ENCODE results near the gene PLCB2. TPM values are rescaled to one million over a fixed set of nuclear protein-coding genes. Genes with fewer than 3 reads are reported as not detected.

The PLCB2 gene
- total RNA-seq, 1 experiment from 2014 or later: 1.7 TPM

- ATAC-seq (peak; percentile 44), DNase-seq (ENCODE audit: low read depth, low spot score) (no peak)
- H3K36me3 ChIP-seq (ENCODE audit: control insufficient read depth, insufficient read depth, low read length): no peaks in the 10 kb centered on the region
- BruUV-seq (replicated peaks): no TSS peak
- no peaks in the 10 kb centered on the region for H3K27me3 ChIP-seq (ENCODE audit: control insufficient read depth, insufficient read depth, low read length)
- TF ChIP-seq TCF7L2 (IDR thresholded peaks at IDR 0.05; ENCODE audit: low read depth, low read length) (no peak), POLR2AphosphoS5 (IDR thresholded peaks at IDR 0.05; ENCODE audit: low read depth, low read length) (peak; percentile 11; the same call in 1 of the 2 replicates), SIN3A (IDR thresholded peaks at IDR 0.05; ENCODE audit: borderline replicate concordance, insufficient read depth, low read depth, low read length) (no peak)
- TF ChIP-seq, protein P1, sequence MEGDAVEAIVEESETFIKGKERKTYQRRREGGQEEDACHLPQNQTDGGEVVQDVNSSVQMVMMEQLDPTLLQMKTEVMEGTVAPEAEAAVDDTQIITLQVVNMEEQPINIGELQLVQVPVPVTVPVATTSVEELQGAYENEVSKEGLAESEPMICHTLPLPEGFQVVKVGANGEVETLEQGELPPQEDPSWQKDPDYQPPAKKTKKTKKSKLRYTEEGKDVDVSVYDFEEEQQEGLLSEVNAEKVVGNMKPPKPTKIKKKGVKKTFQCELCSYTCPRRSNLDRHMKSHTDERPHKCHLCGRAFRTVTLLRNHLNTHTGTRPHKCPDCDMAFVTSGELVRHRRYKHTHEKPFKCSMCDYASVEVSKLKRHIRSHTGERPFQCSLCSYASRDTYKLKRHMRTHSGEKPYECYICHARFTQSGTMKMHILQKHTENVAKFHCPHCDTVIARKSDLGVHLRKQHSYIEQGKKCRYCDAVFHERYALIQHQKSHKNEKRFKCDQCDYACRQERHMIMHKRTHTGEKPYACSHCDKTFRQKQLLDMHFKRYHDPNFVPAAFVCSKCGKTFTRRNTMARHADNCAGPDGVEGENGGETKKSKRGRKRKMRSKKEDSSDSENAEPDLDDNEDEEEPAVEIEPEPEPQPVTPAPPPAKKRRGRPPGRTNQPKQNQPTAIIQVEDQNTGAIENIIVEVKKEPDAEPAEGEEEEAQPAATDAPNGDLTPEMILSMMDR (IDR thresholded peaks at IDR 0.05): no peak
- TF ChIP-seq, protein P2, sequence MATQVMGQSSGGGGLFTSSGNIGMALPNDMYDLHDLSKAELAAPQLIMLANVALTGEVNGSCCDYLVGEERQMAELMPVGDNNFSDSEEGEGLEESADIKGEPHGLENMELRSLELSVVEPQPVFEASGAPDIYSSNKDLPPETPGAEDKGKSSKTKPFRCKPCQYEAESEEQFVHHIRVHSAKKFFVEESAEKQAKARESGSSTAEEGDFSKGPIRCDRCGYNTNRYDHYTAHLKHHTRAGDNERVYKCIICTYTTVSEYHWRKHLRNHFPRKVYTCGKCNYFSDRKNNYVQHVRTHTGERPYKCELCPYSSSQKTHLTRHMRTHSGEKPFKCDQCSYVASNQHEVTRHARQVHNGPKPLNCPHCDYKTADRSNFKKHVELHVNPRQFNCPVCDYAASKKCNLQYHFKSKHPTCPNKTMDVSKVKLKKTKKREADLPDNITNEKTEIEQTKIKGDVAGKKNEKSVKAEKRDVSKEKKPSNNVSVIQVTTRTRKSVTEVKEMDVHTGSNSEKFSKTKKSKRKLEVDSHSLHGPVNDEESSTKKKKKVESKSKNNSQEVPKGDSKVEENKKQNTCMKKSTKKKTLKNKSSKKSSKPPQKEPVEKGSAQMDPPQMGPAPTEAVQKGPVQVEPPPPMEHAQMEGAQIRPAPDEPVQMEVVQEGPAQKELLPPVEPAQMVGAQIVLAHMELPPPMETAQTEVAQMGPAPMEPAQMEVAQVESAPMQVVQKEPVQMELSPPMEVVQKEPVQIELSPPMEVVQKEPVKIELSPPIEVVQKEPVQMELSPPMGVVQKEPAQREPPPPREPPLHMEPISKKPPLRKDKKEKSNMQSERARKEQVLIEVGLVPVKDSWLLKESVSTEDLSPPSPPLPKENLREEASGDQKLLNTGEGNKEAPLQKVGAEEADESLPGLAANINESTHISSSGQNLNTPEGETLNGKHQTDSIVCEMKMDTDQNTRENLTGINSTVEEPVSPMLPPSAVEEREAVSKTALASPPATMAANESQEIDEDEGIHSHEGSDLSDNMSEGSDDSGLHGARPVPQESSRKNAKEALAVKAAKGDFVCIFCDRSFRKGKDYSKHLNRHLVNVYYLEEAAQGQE (IDR thresholded peaks at IDR 0.05; ENCODE audit: insufficient read depth in 1 of 2, low read depth in 2 of 2, low read length in 1 of 2): no peak
- intact Hi-C loops (cut with micrococcal nuclease; ENCODE audit: unreplicated experiment) (no loop called here), in situ Hi-C loops (cut with HindIII; ENCODE audit: low pct_unique_long_range_greater_than_20kb, low sequenced_read_pairs) (no loop called here)
- peak overlapping the region; percentile 37 to 61 for H3K4me3 ChIP-seq (ENCODE audit: low read depth in 2 of 2, low read length in 2 of 2)
- peak overlapping the region; percentile 94 for H3K27ac ChIP-seq (ENCODE audit: low read length)
- ChIA-PET POLR2A (interaction anchor here (0.5 to 0.7 kb wide), 4 partner anchors 16 to 298 kb away, joined by 3 to 6 read pairs (median 4); partner anchors contain the start of gene PLCB2), CTCF (interaction anchor here (0.6 to 3.7 kb wide), 5 partner anchors 18 to 60 kb away, joined by 3 to 30 read pairs (median 5); partner anchors contain the start of genes INAFM2 and KNSTRN)
- H3K4me1 ChIP-seq (ENCODE audit: control insufficient read depth, insufficient read depth, low read length): peaks cover 60% of the 10 kb centered on the region
- H3K9me3 ChIP-seq (ENCODE audit: control insufficient read depth, insufficient read depth, low read depth, low read length): no peaks in the 10 kb centered on the region
These were observed 32.5 kb upstream of the PLCB2 start for GRCh38 chr15:40340038-40340739.

- H3K27ac ChIP-seq (ENCODE audit: low read length): peak overlapping the region; percentile 94
- TF ChIP-seq TCF7L2 (IDR thresholded peaks at IDR 0.05; ENCODE audit: low read depth, low read length): no peak
- TF ChIP-seq, protein P1 (IDR thresholded peaks at IDR 0.05): peak; percentile 63
- in situ Hi-C loops (cut with HindIII; ENCODE audit: low pct_unique_long_range_greater_than_20kb, low sequenced_read_pairs): no loop called here
- peak overlapping the region; percentile 37 to 61 for H3K4me3 ChIP-seq (ENCODE audit: low read depth in 2 of 2, low read length in 2 of 2)
- POLR2A ChIA-PET: interaction anchor here (0.6 to 1.0 kb wide), 4 partner anchors 12 to 66 kb away, joined by 3 to 4 read pairs (median 4); partner anchors contain the start of genes IVD and PLCB2
- H3K36me3 ChIP-seq (ENCODE audit: control insufficient read depth, insufficient read depth, low read length): no peaks in the 10 kb centered on the region
- H3K4me1 ChIP-seq (ENCODE audit: control insufficient read depth, insufficient read depth, low read length): peaks cover 60% of the 10 kb centered on the region
- no peak for DNase-seq (ENCODE audit: low read depth, low spot score)
- intact Hi-C loops (cut with micrococcal nuclease; ENCODE audit: unreplicated experiment): no loop called here
- no peaks in the 10 kb centered on the region for H3K9me3 ChIP-seq (ENCODE audit: control insufficient read depth, insufficient read depth, low read depth, low read length)
- no TSS peak for BruUV-seq (replicated peaks)
- CTCF ChIA-PET: interaction anchor here (0.7 to 3.7 kb wide), 4 partner anchors 18 to 60 kb away, joined by 3 to 30 read pairs (median 10); partner anchors contain the start of genes INAFM2 and KNSTRN
- no peaks in the 10 kb centered on the region for H3K27me3 ChIP-seq (ENCODE audit: control insufficient read depth, insufficient read depth, low read length)
- ATAC-seq: peak; percentile 4
These were observed 31.8 kb upstream of the PLCB2 start for GRCh38 chr15:40339621-40339945.

All from Panc1 (cell line).